Stimulated activated CD8-positive, alpha-beta memory T cell treated with anti-CD3 and anti-CD28 coated beads, Interleukin-7, amount 100 ng/mL, for 48 hours (primary cell): Measurements from ENCODE around the gene OR2L13.
"Not testable (repeated sequence)": the region's sequence is repeated elsewhere in the genome, so short reads cannot be mapped to it uniquely, and the experiment has no call there.

ENCODE experiments used
- DNase-seq, 2 donors: peaks; one replicate each; pipeline ENCODE4 v3.0.0-alpha.2; 2020; ENCODE audit warnings: low read depth in 1 of 2; ENCODE audit errors: extremely low read depth in 1 of 2

The OR2L13 gene, protein sequence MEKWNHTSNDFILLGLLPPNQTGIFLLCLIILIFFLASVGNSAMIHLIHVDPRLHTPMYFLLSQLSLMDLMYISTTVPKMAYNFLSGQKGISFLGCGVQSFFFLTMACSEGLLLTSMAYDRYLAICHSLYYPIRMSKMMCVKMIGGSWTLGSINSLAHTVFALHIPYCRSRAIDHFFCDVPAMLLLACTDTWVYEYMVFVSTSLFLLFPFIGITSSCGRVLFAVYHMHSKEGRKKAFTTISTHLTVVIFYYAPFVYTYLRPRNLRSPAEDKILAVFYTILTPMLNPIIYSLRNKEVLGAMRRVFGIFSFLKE

DNA sequence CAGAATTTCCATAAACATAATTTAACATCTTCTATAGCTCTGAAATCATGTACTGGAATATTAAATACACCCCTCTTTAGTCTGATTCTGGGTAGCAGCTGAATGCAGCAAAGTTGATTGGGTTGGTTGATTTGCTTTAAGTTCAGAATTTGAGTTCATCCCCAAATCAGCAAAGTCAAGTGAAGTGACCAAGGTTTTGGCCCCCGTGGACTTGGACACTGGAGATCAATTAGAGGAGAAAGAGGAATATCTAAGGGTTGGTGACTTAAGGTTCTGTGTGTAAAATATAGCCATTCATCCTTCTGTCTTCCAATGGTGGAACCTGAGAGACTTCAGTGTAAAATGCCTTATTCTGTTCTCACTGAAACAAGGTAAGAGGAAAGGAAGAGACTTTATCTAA is at the start of gene OR2L13:
TSS of gene OR2L13 (plus strand) at position 301 of the 400 bp plus-strand sequence. CDS start 4,192 bp downstream, outside the sequence.
- no peak for DNase-seq

DNA sequence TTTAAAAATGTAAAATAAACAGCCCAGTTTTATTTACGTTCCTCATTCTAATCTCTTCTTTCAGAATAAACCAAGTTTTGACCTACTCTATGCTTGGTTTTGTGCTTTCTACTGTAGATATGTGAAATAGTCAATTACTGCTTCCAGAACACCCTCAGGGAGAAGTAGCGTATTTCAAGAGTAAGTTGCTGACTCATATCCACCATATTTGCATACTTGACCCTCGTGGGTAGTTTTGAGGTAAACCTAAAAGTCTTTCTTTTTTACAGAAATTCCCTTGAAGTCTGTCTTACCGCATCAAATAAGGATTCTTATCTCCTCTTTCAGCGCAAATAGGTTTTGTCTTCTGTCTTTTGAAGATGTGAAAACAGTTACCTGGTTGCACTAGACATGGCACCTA is 49.8 kb upstream of the OR2L13 start:
- DNase-seq = no peak

DNA sequence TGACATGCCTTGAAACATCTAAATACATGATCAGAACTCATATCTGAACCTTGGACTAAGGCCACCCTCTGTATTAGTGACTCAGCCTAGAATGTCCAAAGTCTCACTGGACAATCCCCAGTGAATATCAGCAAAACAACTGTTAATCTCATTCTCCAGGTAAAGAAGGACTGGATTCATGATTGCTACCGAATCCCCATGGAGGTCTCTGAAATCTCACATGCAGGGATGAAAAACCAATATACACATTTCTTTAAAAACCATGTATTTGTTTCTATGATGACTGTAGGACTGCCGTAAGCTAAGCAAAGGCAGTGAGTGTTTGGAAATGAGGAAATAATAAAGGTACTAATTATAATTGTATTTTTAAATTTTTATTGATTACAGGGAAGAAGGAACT is 48.4 kb upstream of the OR2L13 start, which contains the start of gene OR2L3:
TSS of gene OR2L3 (plus strand) at position 301 of the 400 bp plus-strand sequence. CDS start 13,846 bp downstream, outside the sequence.
- DNase-seq = no peak

DNA sequence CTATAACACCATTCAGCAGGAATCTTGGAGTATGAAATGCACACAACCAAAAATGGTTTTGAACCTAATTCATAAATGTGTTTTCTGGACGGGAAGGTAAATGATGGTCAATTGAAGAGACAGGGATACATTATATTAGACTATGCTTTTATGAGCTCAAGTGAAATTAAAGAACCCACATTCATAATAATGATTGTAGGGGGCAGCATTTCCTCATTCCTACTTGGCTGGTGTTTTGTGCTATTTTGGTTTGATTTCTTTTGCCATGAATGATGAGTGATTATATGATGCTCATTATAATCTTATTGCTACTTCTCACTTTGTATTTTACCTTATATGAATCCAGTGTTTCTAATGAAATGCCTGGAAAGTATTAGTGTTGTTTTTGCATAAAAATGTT is 48.0 kb upstream of the OR2L13 start:
- DNase-seq = no peak

DNA sequence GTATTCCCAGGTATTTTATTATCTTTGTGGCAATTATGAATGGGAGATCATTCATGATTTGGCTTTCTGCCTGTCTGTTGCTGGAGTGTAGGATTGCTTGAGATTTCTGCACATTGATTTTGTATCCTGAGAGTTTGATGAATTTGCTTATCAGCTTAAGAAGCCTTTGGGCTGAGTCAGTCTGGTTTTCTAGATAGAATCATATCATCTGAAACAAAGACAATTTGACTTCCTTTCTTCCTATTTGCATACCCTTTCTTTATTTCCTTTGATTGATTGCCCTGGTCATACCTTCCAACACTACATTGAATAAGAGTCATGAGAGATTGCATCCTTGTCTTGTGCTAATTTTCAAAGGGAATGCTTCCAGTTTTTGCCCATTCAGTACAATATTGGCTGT is 40.3 kb upstream of the OR2L13 start:
- DNase-seq = no peak

GRCh38 chr1:248055261-248055660 is 39.7 kb upstream of the OR2L13 start:
- DNase-seq = no peak

DNA sequence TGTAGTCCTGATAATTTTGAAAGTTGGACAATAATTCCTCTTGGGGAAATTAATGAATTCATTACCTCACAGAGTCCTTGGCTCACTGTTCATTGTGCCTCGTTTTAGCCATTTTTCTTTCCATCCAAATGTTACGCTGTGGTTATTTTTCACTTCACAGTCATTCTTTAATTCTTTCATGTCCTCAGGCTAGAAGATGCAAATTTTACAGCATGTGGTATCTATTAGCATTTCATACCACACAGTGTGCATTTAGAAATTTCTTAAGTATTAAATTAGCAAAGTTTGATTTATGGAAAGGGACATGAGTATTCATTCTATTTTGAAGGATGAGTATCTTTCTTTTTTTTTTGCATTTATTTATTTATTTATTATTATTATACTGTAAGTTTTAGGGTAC is 29.9 kb upstream of the OR2L13 start:
- DNase-seq = no peak

- DNase-seq = no peak
Measured at GRCh38 chr1:248065604-248066003, 29.4 kb upstream of the OR2L13 start.

- DNase-seq = not testable (repeated sequence)
Measured at GRCh38 chr1:248083864-248084263, 11.1 kb upstream of the OR2L13 start.

- no peak for DNase-seq
Measured at GRCh38 chr1:248098529-248098928, 3.5 kb downstream of the OR2L13 start.

GRCh38 chr1:248102847-248103246 is 7.9 kb downstream of the OR2L13 start:
- no peak for DNase-seq

GRCh38 chr1:248111157-248111556 is 16.2 kb downstream of the OR2L13 start:
- DNase-seq = no peak

- DNase-seq = no peak
Measured at GRCh38 chr1:248114890-248115289, 19.9 kb downstream of the OR2L13 start.

- DNase-seq = no peak
Measured at GRCh38 chr1:248127653-248128052, 32.7 kb downstream of the OR2L13 start.

- DNase-seq = no peak
Measured at GRCh38 chr1:248136811-248137210, 41.8 kb downstream of the OR2L13 start.

GRCh38 chr1:248140846-248141245 is 45.9 kb downstream of the OR2L13 start:
- DNase-seq = no peak

GRCh38 chr1:248143311-248143710 is 48.3 kb downstream of the OR2L13 start:
- no peak for DNase-seq

GRCh38 chr1:248144513-248145198 is 49.7 kb downstream of the OR2L13 start, which contains the start of gene OR2M5:
Gene OR2M5 (plus strand): TSS chr1:248145148. CDS start chr1:248145148, 0 bp downstream.
- no peak for DNase-seq
